ENCODE results near the gene AARSD1.

AARSD1 gene

GRCh38 chr17:42989726-42990652, 25.7 kb upstream of the AARSD1 start:
- H2BK5ac ChIP-seq (ENCODE audit: low read length): no peak overlapping the region
- H3K23ac ChIP-seq (ENCODE audit: low read depth, low read length, poor library complexity): no peak overlapping the region
- H3K27me3 ChIP-seq (ENCODE audit: control insufficient read depth in 3 of 3, insufficient read depth in 3 of 3, low read depth in 1 of 3, low read length in 3 of 3): peaks cover 0 to 1% (median 0%) of the 10 kb centered on the region in 3 experiments
- H3K18ac ChIP-seq (ENCODE audit: low read length): no peak overlapping the region
- H3K4me1 ChIP-seq (ENCODE audit: control insufficient read depth in 2 of 2, insufficient read depth in 1 of 2, low read depth in 1 of 2, low read length in 2 of 2): no peaks in the 10 kb centered on the region
- no peak overlapping the region for H2BK15ac ChIP-seq (ENCODE audit: low read length)
- no peak overlapping the region for H3K27ac ChIP-seq (replicated peaks; ENCODE audit: low read length)
- H2AFZ ChIP-seq (ENCODE audit: low read length): no peak overlapping the region
- H3K4me2 ChIP-seq (ENCODE audit: insufficient read depth, low read length, poor library complexity, severe bottlenecking): no peak overlapping the region
- no peak overlapping the region for H2AK5ac ChIP-seq (ENCODE audit: low read depth, low read length)
- H3K4ac ChIP-seq (ENCODE audit: low read length): no peak overlapping the region
- H4K91ac ChIP-seq (ENCODE audit: low read depth, low read length, poor library complexity): no peak overlapping the region
- no peak for DNase-seq (ENCODE audit: low spot score)
- H3K36me3 ChIP-seq (replicated peaks in 1 of 2; ENCODE audit: control insufficient read depth in 2 of 2, insufficient read depth in 2 of 2, low read length in 2 of 2): peaks cover 34 to 84% of the 10 kb centered on the region in 2 donors
- no peak overlapping the region for H3K14ac ChIP-seq (ENCODE audit: low read length)
- no peak overlapping the region for H2BK120ac ChIP-seq (ENCODE audit: low read depth, low read length)
- WGBS, 2 donors (ENCODE audit: extremely low coverage in 2 of 2, insufficient read length in 2 of 2, insufficient replicate concordance in 1 of 2): no CpG with 5 or more reads among the region's 6 CpGs
- no peak overlapping the region for H4K8ac ChIP-seq (ENCODE audit: low read depth, low read length)
- no peak overlapping the region for H3K9ac ChIP-seq (ENCODE audit: low read depth, low read length, poor library complexity)
- no peaks in the 10 kb centered on the region for H3K9me3 ChIP-seq (replicated peaks in 1 of 2; ENCODE audit: control insufficient read depth in 2 of 2, insufficient read depth in 1 of 2, low read depth in 1 of 2, low read length in 2 of 2)
- H3K4me3 ChIP-seq (ENCODE audit: low read length in 2 of 2): no peak overlapping the region
- H3K79me1 ChIP-seq (ENCODE audit: low read depth, low read length): peaks cover 2% of the 10 kb centered on the region
- H2BK12ac ChIP-seq (ENCODE audit: low read length): no peak overlapping the region

GRCh38 chr17:42989141-42989540, 24.9 kb upstream of the AARSD1 start:
- Histone ChIP-seq H3K36me3 (replicated peaks in 1 of 2; ENCODE audit: control insufficient read depth in 2 of 2, insufficient read depth in 2 of 2, low read length in 2 of 2) (peaks cover 31 to 83% of the 10 kb centered on the region in 2 donors), H3K4me3 (ENCODE audit: low read length in 2 of 2) (no peak overlapping the region), H3K18ac (ENCODE audit: low read length) (no peak overlapping the region), H2BK5ac (ENCODE audit: low read length) (no peak overlapping the region), H4K91ac (ENCODE audit: low read depth, low read length, poor library complexity) (no peak overlapping the region), H3K4me2 (ENCODE audit: insufficient read depth, low read length, poor library complexity, severe bottlenecking) (no peak overlapping the region), H3K23ac (ENCODE audit: low read depth, low read length, poor library complexity) (no peak overlapping the region), H2BK15ac (ENCODE audit: low read length) (no peak overlapping the region), H3K4me1 (ENCODE audit: control insufficient read depth in 2 of 2, insufficient read depth in 1 of 2, low read depth in 1 of 2, low read length in 2 of 2) (no peaks in the 10 kb centered on the region), H2AK5ac (ENCODE audit: low read depth, low read length) (no peak overlapping the region), H3K9ac (ENCODE audit: low read depth, low read length, poor library complexity) (no peak overlapping the region), H3K79me1 (ENCODE audit: low read depth, low read length) (peaks cover 2% of the 10 kb centered on the region), H3K9me3 (replicated peaks in 1 of 2; ENCODE audit: control insufficient read depth in 2 of 2, insufficient read depth in 1 of 2, low read depth in 1 of 2, low read length in 2 of 2) (no peaks in the 10 kb centered on the region), H3K27ac (replicated peaks; ENCODE audit: low read length) (no peak overlapping the region), H2AFZ (ENCODE audit: low read length) (no peak overlapping the region), H3K4ac (ENCODE audit: low read length) (no peak overlapping the region), H3K27me3 (ENCODE audit: control insufficient read depth in 3 of 3, insufficient read depth in 3 of 3, low read depth in 1 of 3, low read length in 3 of 3) (no peaks in the 10 kb centered on the region), H4K8ac (ENCODE audit: low read depth, low read length) (no peak overlapping the region), H2BK120ac (ENCODE audit: low read depth, low read length) (no peak overlapping the region), H3K14ac (ENCODE audit: low read length) (no peak overlapping the region), H2BK12ac (ENCODE audit: low read length) (no peak overlapping the region)
- WGBS, 2 donors (ENCODE audit: extremely low coverage in 2 of 2, insufficient read length in 2 of 2, insufficient replicate concordance in 1 of 2): no CpG with 5 or more reads among the region's 5 CpGs
- DNase-seq (ENCODE audit: low spot score): no peak

GRCh38 chr17:42985225-42985624, 21.0 kb upstream of the AARSD1 start:
- no peaks in the 10 kb centered on the region for H3K27me3 ChIP-seq (ENCODE audit: control insufficient read depth in 3 of 3, insufficient read depth in 3 of 3, low read depth in 1 of 3, low read length in 3 of 3)
- H3K4ac ChIP-seq (ENCODE audit: low read length): no peak overlapping the region
- no peaks in the 10 kb centered on the region for H3K9me3 ChIP-seq (replicated peaks in 1 of 2; ENCODE audit: control insufficient read depth in 2 of 2, insufficient read depth in 1 of 2, low read depth in 1 of 2, low read length in 2 of 2)
- H3K4me2 ChIP-seq (ENCODE audit: insufficient read depth, low read length, poor library complexity, severe bottlenecking): no peak overlapping the region
- no peak overlapping the region for H3K9ac ChIP-seq (ENCODE audit: low read depth, low read length, poor library complexity)
- no peak overlapping the region for H2AFZ ChIP-seq (ENCODE audit: low read length)
- H2AK5ac ChIP-seq (ENCODE audit: low read depth, low read length): no peak overlapping the region
- H3K14ac ChIP-seq (ENCODE audit: low read length): no peak overlapping the region
- H3K4me3 ChIP-seq (ENCODE audit: low read length in 2 of 2): no peak overlapping the region
- no peak for DNase-seq (ENCODE audit: low spot score)
- no peak overlapping the region for H2BK120ac ChIP-seq (ENCODE audit: low read depth, low read length)
- H4K8ac ChIP-seq (ENCODE audit: low read depth, low read length): no peak overlapping the region
- H3K79me1 ChIP-seq (ENCODE audit: low read depth, low read length): peaks cover 10% of the 10 kb centered on the region
- H3K27ac ChIP-seq (replicated peaks; ENCODE audit: low read length): no peak overlapping the region
- no peak overlapping the region for H2BK5ac ChIP-seq (ENCODE audit: low read length)
- H3K23ac ChIP-seq (ENCODE audit: low read depth, low read length, poor library complexity): no peak overlapping the region
- H3K4me1 ChIP-seq (ENCODE audit: control insufficient read depth in 2 of 2, insufficient read depth in 1 of 2, low read depth in 1 of 2, low read length in 2 of 2): peaks cover 2 to 7% of the 10 kb centered on the region in 2 donors
- no peak overlapping the region for H2BK15ac ChIP-seq (ENCODE audit: low read length)
- no peak overlapping the region for H3K18ac ChIP-seq (ENCODE audit: low read length)
- no peak overlapping the region for H4K91ac ChIP-seq (ENCODE audit: low read depth, low read length, poor library complexity)
- peaks cover 15 to 60% of the 10 kb centered on the region in 2 donors for H3K36me3 ChIP-seq (replicated peaks in 1 of 2; ENCODE audit: control insufficient read depth in 2 of 2, insufficient read depth in 2 of 2, low read length in 2 of 2)
- WGBS, 2 donors (ENCODE audit: extremely low coverage in 2 of 2, insufficient read length in 2 of 2, insufficient replicate concordance in 1 of 2): no CpG with 5 or more reads among the region's 1 CpG
- no peak overlapping the region for H2BK12ac ChIP-seq (ENCODE audit: low read length)

DNA sequence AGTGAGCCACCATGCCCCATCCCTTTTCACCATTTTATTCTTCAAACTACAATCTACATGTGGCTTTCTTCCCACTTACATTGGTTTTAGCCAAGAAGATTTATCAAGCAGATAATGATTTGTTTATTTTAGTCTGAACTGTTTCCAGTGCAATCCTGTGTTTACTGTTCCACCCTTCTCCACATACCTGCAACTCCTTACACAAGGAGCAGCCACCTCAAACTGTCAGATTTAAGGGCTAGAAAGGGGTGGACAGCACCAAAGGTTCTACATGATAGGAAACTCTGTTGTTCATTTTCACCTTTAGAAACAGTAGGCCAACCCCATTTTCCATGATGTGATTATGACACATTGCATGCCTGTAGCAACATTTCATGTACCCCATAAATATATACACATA, 18.0 kb upstream of the AARSD1 start:
- Histone ChIP-seq H3K4me2 (ENCODE audit: insufficient read depth, low read length, poor library complexity, severe bottlenecking) (no peak overlapping the region), H3K36me3 (replicated peaks in 1 of 2; ENCODE audit: control insufficient read depth in 2 of 2, insufficient read depth in 2 of 2, low read length in 2 of 2) (peaks cover 4 to 32% of the 10 kb centered on the region in 2 donors), H3K23ac (ENCODE audit: low read depth, low read length, poor library complexity) (no peak overlapping the region), H3K18ac (ENCODE audit: low read length) (no peak overlapping the region), H3K4me1 (ENCODE audit: control insufficient read depth in 2 of 2, insufficient read depth in 1 of 2, low read depth in 1 of 2, low read length in 2 of 2) (peaks cover 2 to 12% of the 10 kb centered on the region in 2 donors), H3K9ac (ENCODE audit: low read depth, low read length, poor library complexity) (no peak overlapping the region), H3K9me3 (replicated peaks in 1 of 2; ENCODE audit: control insufficient read depth in 2 of 2, insufficient read depth in 1 of 2, low read depth in 1 of 2, low read length in 2 of 2) (peaks cover 0 to 3% of the 10 kb centered on the region in 2 donors), H3K27ac (replicated peaks; ENCODE audit: low read length) (no peak overlapping the region), H3K4me3 (ENCODE audit: low read length in 2 of 2) (no peak overlapping the region), H3K14ac (ENCODE audit: low read length) (no peak overlapping the region), H4K8ac (ENCODE audit: low read depth, low read length) (no peak overlapping the region), H2BK12ac (ENCODE audit: low read length) (no peak overlapping the region), H2BK15ac (ENCODE audit: low read length) (no peak overlapping the region), H4K91ac (ENCODE audit: low read depth, low read length, poor library complexity) (no peak overlapping the region), H2AFZ (ENCODE audit: low read length) (no peak overlapping the region), H3K4ac (ENCODE audit: low read length) (no peak overlapping the region), H3K79me1 (ENCODE audit: low read depth, low read length) (peaks cover 10% of the 10 kb centered on the region), H3K27me3 (ENCODE audit: control insufficient read depth in 3 of 3, insufficient read depth in 3 of 3, low read depth in 1 of 3, low read length in 3 of 3) (no peaks in the 10 kb centered on the region), H2BK5ac (ENCODE audit: low read length) (no peak overlapping the region), H2BK120ac (ENCODE audit: low read depth, low read length) (no peak overlapping the region), H2AK5ac (ENCODE audit: low read depth, low read length) (no peak overlapping the region)
- no peak for DNase-seq (ENCODE audit: low spot score)

All from neuronal stem cell (in vitro differentiated cells).